H9 (cell line): Measurements from ENCODE around the gene PITPNB. TPM values are rescaled to one million over a fixed set of nuclear protein-coding genes. Genes with fewer than 3 reads are reported as not detected.
A peak's percentile ranks its signal among the peaks of the same experiment; 100 is the strongest.

ENCODE experiments used
- DNase-seq: peaks from one replicate; pipeline ENCODE4 v3.0.0-alpha.2; 2017
- H2AFZ ChIP-seq: one replicate; pipeline ENCODE4 v1.6.1; 2013; ENCODE audit warnings: mild to moderate bottlenecking, low read length, control low read depth, moderate library complexity
- H2AK5ac ChIP-seq: 2 replicates; pipeline ENCODE4 v1.6.1; 2013; ENCODE audit warnings: low read length, control low read depth, mixed read lengths; ENCODE audit not compliant: insufficient read length
- H2BK120ac ChIP-seq: one replicate; pipeline ENCODE4 v1.6.1; 2013; ENCODE audit warnings: low read depth, mild to moderate bottlenecking, low read length, control low read depth, inconsistent platforms; ENCODE audit not compliant: poor library complexity, severe bottlenecking
- H2BK12ac ChIP-seq: 2 replicates; pipeline ENCODE4 v1.6.1; 2013; ENCODE audit warnings: low read length, control low read depth, mixed read lengths, low read depth; ENCODE audit not compliant: insufficient read length
- H2BK15ac ChIP-seq: 2 replicates; pipeline ENCODE4 v1.6.1; 2013; ENCODE audit warnings: low read depth, low read length, control low read depth
- H2BK20ac ChIP-seq: one replicate; pipeline ENCODE4 v1.6.1; 2013; ENCODE audit warnings: low read depth, mild to moderate bottlenecking, low read length, control low read depth, inconsistent platforms; ENCODE audit not compliant: poor library complexity, severe bottlenecking
- H2BK5ac ChIP-seq: 2 replicates; pipeline ENCODE4 v1.6.1; 2013; ENCODE audit warnings: low read length, control low read depth, mixed read lengths; ENCODE audit not compliant: insufficient read length
- H3K14ac ChIP-seq: 2 replicates; pipeline ENCODE4 v1.6.1; 2013; ENCODE audit warnings: low read length, control low read depth; ENCODE audit not compliant: insufficient read depth
- H3K18ac ChIP-seq: 2 replicates; pipeline ENCODE4 v1.6.1; 2013; ENCODE audit warnings: low read depth, mild to moderate bottlenecking, mixed read lengths, low read length, control low read depth; ENCODE audit not compliant: insufficient read length
- H3K23ac ChIP-seq: 2 replicates; pipeline ENCODE4 v1.6.1; 2013; ENCODE audit warnings: low read length, control low read depth, mixed read lengths, low read depth; ENCODE audit not compliant: insufficient read length
- H3K23me2 ChIP-seq: 2 replicates; pipeline ENCODE4 v1.6.1; 2013; ENCODE audit warnings: low read depth, mild to moderate bottlenecking, mixed read lengths, low read length, control low read depth; ENCODE audit not compliant: insufficient read length, poor library complexity, severe bottlenecking
- H3K27ac ChIP-seq: 2 replicates; pipeline ENCODE4 v1.5.1; 2013; ENCODE audit warnings: low read length, control low read depth, mixed read lengths, low read depth; ENCODE audit not compliant: insufficient read length
- H3K27me3 ChIP-seq: 2 replicates; pipeline ENCODE4 v1.6.1; 2013; ENCODE audit warnings: low read length, control low read depth, inconsistent platforms; ENCODE audit not compliant: insufficient read depth
- H3K4ac ChIP-seq: 2 replicates; pipeline ENCODE4 v1.6.1; 2013; ENCODE audit warnings: low read depth, mild to moderate bottlenecking, control low read depth, inconsistent platforms, low read length, moderate library complexity
- H3K4me1 ChIP-seq: 2 replicates; pipeline ENCODE4 v1.6.1; 2013; ENCODE audit warnings: low read length, control low read depth, inconsistent platforms; ENCODE audit not compliant: insufficient read depth
- H3K4me2 ChIP-seq: 2 replicates; pipeline ENCODE4 v1.6.1; 2013; ENCODE audit warnings: low read length, control low read depth, mixed read lengths; ENCODE audit not compliant: insufficient read length, insufficient read depth
- H3K56ac ChIP-seq: 2 replicates; pipeline ENCODE4 v1.6.1; 2013; ENCODE audit warnings: low read depth, mild to moderate bottlenecking, mixed read lengths, low read length, control low read depth; ENCODE audit not compliant: insufficient read length
- H3K79me1 ChIP-seq: 2 replicates; pipeline ENCODE4 v1.6.1; 2013; ENCODE audit warnings: low read depth, mild to moderate bottlenecking, moderate library complexity, low read length, control low read depth, inconsistent platforms; ENCODE audit not compliant: insufficient read depth, poor library complexity, severe bottlenecking
- H3K79me2 ChIP-seq: 2 replicates; pipeline ENCODE4 v1.6.1; 2013; ENCODE audit warnings: low read length, control low read depth, inconsistent platforms; ENCODE audit not compliant: insufficient read depth
- H3K9ac ChIP-seq: 2 replicates; pipeline ENCODE4 v1.6.1; 2013; ENCODE audit warnings: low read length, control low read depth, mixed read lengths; ENCODE audit not compliant: insufficient read length; ENCODE audit errors: extremely low read depth
- H3K9me3 ChIP-seq: one replicate; pipeline ENCODE4 v1.6.1; 2013; ENCODE audit warnings: low read depth, low read length, inconsistent platforms; ENCODE audit not compliant: control insufficient read depth
- H3T11ph ChIP-seq: one replicate; pipeline ENCODE4 v1.6.1; 2013; ENCODE audit warnings: mild to moderate bottlenecking, low read length, control low read depth, inconsistent platforms
- H4K20me1 ChIP-seq: one replicate; pipeline ENCODE4 v1.6.1; 2013; ENCODE audit not compliant: control insufficient read depth, insufficient read length, insufficient read depth
- H4K5ac ChIP-seq: 2 replicates; pipeline ENCODE4 v1.6.1; 2013; ENCODE audit warnings: low read depth, mild to moderate bottlenecking, mixed read lengths, low read length, control low read depth; ENCODE audit not compliant: insufficient read length
- H4K8ac ChIP-seq: replicated peaks from 2 replicates; pipeline ENCODE4 v1.6.1; 2013; ENCODE audit warnings: low read length, control low read depth, mixed read lengths, low read depth; ENCODE audit not compliant: insufficient read length
- H4K91ac ChIP-seq: 2 replicates; pipeline ENCODE4 v1.6.1; 2013; ENCODE audit warnings: low read depth, mild to moderate bottlenecking, moderate library complexity, mixed read lengths, low read length, control low read depth; ENCODE audit not compliant: insufficient read length
- H3K27ac Mint-ChIP-seq, 3 experiments: 2 replicates in 2 of 3; 3 replicates in 1 of 3; pipeline ENCODE4 v1.8.0; 2020 to 2021; ENCODE audit warnings: mixed read lengths in 3 of 3, mild to moderate bottlenecking in 1 of 3, moderate library complexity in 1 of 3
- H3K27me3 Mint-ChIP-seq: 2 replicates; pipeline ENCODE4 v1.8.0; 2021; ENCODE audit warnings: low read depth, mild to moderate bottlenecking, moderate library complexity, mixed read lengths
- H3K36me3 Mint-ChIP-seq, 3 experiments: 2 replicates in 2 of 3; 3 replicates in 1 of 3; pipeline ENCODE4 v1.8.0; 2020 to 2021; ENCODE audit warnings: low read depth in 3 of 3, mixed read lengths in 3 of 3; ENCODE audit not compliant: insufficient read depth in 1 of 3
- H3K4me1 Mint-ChIP-seq, 2 experiments: 2 replicates each; pipeline ENCODE4 v1.8.0; 2020; ENCODE audit warnings: mixed read lengths in 2 of 2
- H3K4me3 Mint-ChIP-seq, 2 experiments: 2 replicates in 1 of 2; 3 replicates in 1 of 2; pipeline ENCODE4 v1.8.0; 2020 to 2021; ENCODE audit warnings: mild to moderate bottlenecking in 2 of 2, mixed read lengths in 2 of 2, moderate library complexity in 1 of 2
- H3K9me3 Mint-ChIP-seq, 2 experiments: 2 replicates in 1 of 2; 3 replicates in 1 of 2; pipeline ENCODE4 v1.8.0; 2020; ENCODE audit warnings: mild to moderate bottlenecking in 2 of 2, mixed read lengths in 2 of 2, moderate library complexity in 1 of 2
- CTCF ChIP-seq: fragments of 200-600 bp; sonication (generic); conservative IDR thresholded peaks from 3 replicates; pipeline ENCODE4 v1.8.0; 2021; ENCODE audit warnings: antibody characterized with exemption, mild to moderate bottlenecking
- WGBS: extraction: QIAGEN DNeasy Blood & Tissue Kit; methylation state at CpG from one replicate; pipeline ENCODE4 v1.1.7; 2013; ENCODE audit warnings: missing lambda C conversion rate, low lambda C conversion rate, mixed read lengths; ENCODE audit not compliant: insufficient read length; ENCODE audit errors: extremely low coverage; 5-methylcytosine and 5-hydroxymethylcytosine counted together
- total RNA-seq: library from RNA; stranded (reverse); gene quantifications from 2 replicates; pipeline ENCODE4 v1.2.1, GENCODE V29; 2021

Gene PITPNB
- total RNA-seq, 1 experiment from 2014 or later: 106 TPM

- H3K4me3 Mint-ChIP-seq: no peak overlapping the region
- Histone ChIP-seq H2BK15ac (no peak overlapping the region), H3K9me3 (no peaks in the 10 kb centered on the region), H2BK5ac (no peak overlapping the region), H4K91ac (no peak overlapping the region), H3K23me2 (no peaks in the 10 kb centered on the region), H3K56ac (no peak overlapping the region), H3K79me2 (no peaks in the 10 kb centered on the region), H3K9ac (no peak overlapping the region), H3T11ph (no peak overlapping the region), H3K18ac (no peak overlapping the region), H3K4me1 (no peaks in the 10 kb centered on the region), H4K20me1 (no peaks in the 10 kb centered on the region), H2BK120ac (no peak overlapping the region), H3K14ac (no peak overlapping the region), H3K79me1 (no peaks in the 10 kb centered on the region), H3K27ac (no peak overlapping the region), H3K23ac (no peak overlapping the region), H2BK20ac (no peak overlapping the region), H4K8ac (no peak overlapping the region), H3K4ac (no peak overlapping the region), H3K27me3 (peaks cover 3% of the 10 kb centered on the region; the same call in 1 of the 2 replicates), H2AFZ (no peak overlapping the region), H2BK12ac (no peak overlapping the region), H3K4me2 (no peak overlapping the region), H4K5ac (no peak overlapping the region), H2AK5ac (no peak overlapping the region)
- no CpG with 5 or more reads among the region's 5 CpGs for WGBS
- H3K27me3 Mint-ChIP-seq: peaks cover 39% of the 10 kb centered on the region
- no peak for TF ChIP-seq CTCF
- no peaks in the 10 kb centered on the region; a peak in 2 of 5 replicates for H3K9me3 Mint-ChIP-seq
- peaks cover 27 to 40% of the 10 kb centered on the region in 2 experiments for H3K4me1 Mint-ChIP-seq
- no peaks in the 10 kb centered on the region; a peak in 1 of 7 replicates for H3K36me3 Mint-ChIP-seq
- no peak overlapping the region for H3K27ac Mint-ChIP-seq
- peak; percentile 52 for DNase-seq
Measured at GRCh38 chr22:27809226-27809603, 109.8 kb downstream of the PITPNB start.
